OCI-LY7 (cell line): ENCODE measurements around the gene AKT3.

Experiments
- CTCF ChIP-seq: fragments of 200-600 bp; sonication (generic); conservative IDR thresholded peaks from 2 replicates; pipeline ENCODE4 v1.5.1; 2014; ENCODE audit warnings: mild to moderate bottlenecking, antibody characterized with exemption, low read length, moderate library complexity, mixed read lengths
- EZH2phosphoT487 ChIP-seq: fragments of 200-600 bp; sonication (generic); IDR thresholded peaks from 2 replicates; pipeline ENCODE4 v1.6.1; 2018; ENCODE audit warnings: low read depth, borderline replicate concordance, mild to moderate bottlenecking, mixed run types, antibody characterized with exemption, low read length, moderate library complexity, mixed read lengths

- TF ChIP-seq CTCF (no peak), EZH2phosphoT487 (no peak)
Observed at GRCh38 chr1:243465081-243465480, 385.0 kb downstream of the AKT3 start.
